Tibial nerve (tissue), 4 donors: ENCODE data around the gene NBAS.

ENCODE experiments used
- CTCF ChIP-seq, 5 experiments: fragments of 200-600 bp in 3 of 5; fragments of 450-650 bp in 2 of 5; sonication (generic) in 3 of 5; IDR thresholded peaks; one replicate each; pipeline ENCODE4 v1.5.1; 2016 to 2019; ENCODE audit warnings: antibody characterized with exemption in 5 of 5, mild to moderate bottlenecking in 3 of 5, moderate library complexity in 2 of 5
- EP300 ChIP-seq, 2 donors: sonication (generic); formaldehyde crosslinking; IDR thresholded peaks; one replicate each; pipeline ENCODE4 v1.6.1; 2017; ENCODE audit warnings: antibody characterized with exemption in 2 of 2, mild to moderate bottlenecking in 1 of 2
- POLR2A ChIP-seq, 2 donors: fragments of 450-650 bp; IDR thresholded peaks; one replicate each; pipeline ENCODE4 v1.6.1; 2017; ENCODE audit warnings: antibody characterized with exemption in 2 of 2, mild to moderate bottlenecking in 2 of 2, moderate library complexity in 2 of 2

GRCh38 chr2:15543541-15543940 lies 17.6 kb downstream of the NBAS start:
- no peak for TF ChIP-seq CTCF (IDR thresholded peaks at IDR 0.05)
- TF ChIP-seq EP300 (IDR thresholded peaks at IDR 0.05), result no peak
- no peak for TF ChIP-seq POLR2A (IDR thresholded peaks at IDR 0.05)
